PC-3 (cell line): ENCODE results near the gene ZSCAN5A. TPM values are rescaled to one million over a fixed set of nuclear protein-coding genes. Genes with fewer than 3 reads are reported as not detected.

ENCODE experiments used
- ATAC-seq: fragments of 200-7000 bp; cut with Tn5 transposase; 2 replicates; pipeline ENCODE4 v1.9.1; 2020; ENCODE audit warnings: mild to moderate bottlenecking, moderate library complexity
- BruUV-seq: library from RNA; stranded (reverse); fragments of 400-500 nt; replicated peaks from 2 replicates; lab custom pipeline; 2021; lab: Mats Ljungman, UMichigan
- CTCF ChIA-PET: fragments of 300-600 bp; sonication (Branson Sonifier 250); formaldehyde crosslinking; loops from one replicate; lab custom pipeline; 2022; ENCODE audit warnings: antibody characterized with exemption; lab: Charles Lee
- POLR2A ChIA-PET: fragments of 300-600 bp; sonication (Branson Sonifier 250); formaldehyde crosslinking; loops from one replicate; lab custom pipeline; 2022; ENCODE audit warnings: antibody characterized with exemption; ENCODE audit not compliant: unreplicated experiment; lab: Charles Lee
- DNase-seq: peaks from one replicate; pipeline ENCODE4 v3.0.0-alpha.2; 2015
- H2AFZ ChIP-seq: fragments of 300-600 bp; sonication (generic); 2 replicates; pipeline ENCODE4 v1.6.0; 2016; ENCODE audit warnings: antibody characterized with exemption, low read length
- H3F3A ChIP-seq: fragments of 300-600 bp; sonication (generic); one replicate; pipeline ENCODE4 v1.6.0; 2017; ENCODE audit warnings: antibody characterized with exemption, low read length, control low read depth, mild to moderate bottlenecking; ENCODE audit not compliant: unreplicated experiment
- H3K27ac ChIP-seq: fragments of 300-600 bp; sonication (generic); 2 replicates; pipeline ENCODE4 v1.5.1; 2016; ENCODE audit warnings: mild to moderate bottlenecking, low read length
- H3K27me3 ChIP-seq: fragments of 300-600 bp; sonication (generic); 2 replicates; pipeline ENCODE4 v1.6.1; 2016; ENCODE audit warnings: low read length, mixed read lengths
- H3K36me3 ChIP-seq: fragments of 300-600 bp; sonication (generic); 2 replicates; pipeline ENCODE4 v1.6.1; 2016; ENCODE audit warnings: low read depth, mixed run types, low read length, mixed read lengths
- H3K4me1 ChIP-seq: fragments of 300-600 bp; sonication (generic); 2 replicates; pipeline ENCODE4 v1.5.1; 2016; ENCODE audit warnings: low read length; ENCODE audit not compliant: insufficient read depth
- H3K4me2 ChIP-seq: fragments of 300-600 bp; sonication (generic); 2 replicates; pipeline ENCODE4 v1.6.0; 2016; ENCODE audit warnings: low read length
- H3K4me3 ChIP-seq: fragments of 300-600 bp; sonication (generic); 2 replicates; pipeline ENCODE4 v1.5.1; 2016; ENCODE audit warnings: mild to moderate bottlenecking, low read length, mixed read lengths
- H3K79me2 ChIP-seq: fragments of 300-600 bp; sonication (generic); 2 replicates; pipeline ENCODE4 v1.6.1; 2017; ENCODE audit warnings: low read length, mixed read lengths
- H3K9ac ChIP-seq: fragments of 300-600 bp; sonication (generic); 2 replicates; pipeline ENCODE4 v1.6.0; 2016; ENCODE audit warnings: mild to moderate bottlenecking, low read length
- H3K9me2 ChIP-seq: fragments of 300-600 bp; sonication (generic); replicated peaks from 2 replicates; pipeline ENCODE4 v1.6.1; 2016; ENCODE audit warnings: mixed run types, low read length, mixed read lengths
- H3K9me3 ChIP-seq: fragments of 300-600 bp; sonication (generic); 2 replicates; pipeline ENCODE4 v1.6.1; 2016; ENCODE audit warnings: low read length, mixed read lengths
- H4K20me1 ChIP-seq: fragments of 300-600 bp; sonication (generic); 2 replicates; pipeline ENCODE4 v1.6.1; 2016; ENCODE audit warnings: low read length, mixed read lengths
- CTCF ChIP-seq: fragments of 300-600 bp; sonication (generic); conservative IDR thresholded peaks from 2 replicates; pipeline ENCODE4 v1.5.1; 2017; ENCODE audit warnings: antibody characterized with exemption, low read depth, mild to moderate bottlenecking, low read length
- EZH2 ChIP-seq: fragments of 300-600 bp; sonication (generic); IDR thresholded peaks from one replicate; pipeline ENCODE4 v1.6.1; 2017; ENCODE audit warnings: antibody characterized with exemption, mild to moderate bottlenecking, low read length; ENCODE audit not compliant: unreplicated experiment
- EZH2phosphoT487 ChIP-seq: fragments of 300-600 bp; sonication (generic); IDR thresholded peaks from 2 replicates; pipeline ENCODE4 v1.6.1; 2018; ENCODE audit warnings: mild to moderate bottlenecking, antibody characterized with exemption, low read length, borderline replicate concordance
- intact Hi-C: fragments of 100-400 bp; cut with micrococcal nuclease; formaldehyde crosslinking; loops from 2 replicates; pipeline ENCODE4 v1.9.0; 2023
- total RNA-seq: library from RNA; depleted of rRNA; stranded (reverse); fragments of >200 nt; gene quantifications from 2 replicates; pipeline ENCODE4 v1.2.3, GENCODE V29; 2014

Gene ZSCAN5A
- total RNA-seq, 1 experiment from 2014 or later: 23.7 TPM

- H2AFZ ChIP-seq: no peak overlapping the region
- TF ChIP-seq CTCF (no peak), EZH2phosphoT487 (no peak), EZH2 (no peak)
- CTCF ChIA-PET: interaction anchor here (0.7 kb wide), 1 partner anchor 37 kb away, joined by 3 read pairs; no protein-coding TSS in a partner anchor
- no peak overlapping the region for H3K4me3 ChIP-seq
- no peaks in the 10 kb centered on the region for H3K9me2 ChIP-seq
- 0 out of 2 replicates have a peak, but pooled peaks cover 6% of the 10 kb centered on the region for H3K36me3 ChIP-seq
- intact Hi-C loops: no loop called here
- DNase-seq (no peak), ATAC-seq (no peak)
- POLR2A ChIA-PET: no interaction called here
- no peaks in the 10 kb centered on the region for H3K79me2 ChIP-seq
- no peak overlapping the region for H3K27ac ChIP-seq
- H3F3A ChIP-seq: no peaks in the 10 kb centered on the region
- H3K27me3 ChIP-seq: no peaks in the 10 kb centered on the region
- BruUV-seq: no TSS peak
- H4K20me1 ChIP-seq: no peaks in the 10 kb centered on the region
- H3K4me2 ChIP-seq: no peak overlapping the region
- no peaks in the 10 kb centered on the region for H3K9me3 ChIP-seq
- H3K4me1 ChIP-seq: peaks cover 9% of the 10 kb centered on the region
- H3K9ac ChIP-seq: no peak overlapping the region
Observed at GRCh38 chr19:56295531-56296455, 18.8 kb downstream of the ZSCAN5A start.

DNA sequence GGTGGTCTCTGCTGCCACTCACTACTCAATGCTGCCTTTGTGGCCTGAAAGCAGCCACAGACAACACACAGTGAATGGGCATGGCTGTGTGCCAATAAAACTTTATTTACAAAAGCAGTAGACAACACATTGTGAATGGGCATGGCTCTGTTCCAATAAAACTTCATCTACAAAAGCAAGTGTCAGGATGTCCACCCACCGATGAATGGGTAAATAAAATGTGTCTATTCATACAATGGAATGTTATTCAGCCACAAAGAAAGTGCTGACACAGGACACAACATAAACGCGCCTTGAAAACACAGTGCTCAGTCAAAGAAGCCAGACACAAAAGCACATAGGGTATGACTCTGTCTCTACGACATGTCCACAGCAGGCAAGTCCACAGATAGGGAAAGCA, 20.1 kb downstream of the ZSCAN5A start:
- CTCF ChIA-PET: no interaction called here
- H3K79me2 ChIP-seq: no peaks in the 10 kb centered on the region
- DNase-seq (peak; percentile 80), ATAC-seq (peak; percentile 77)
- no peaks in the 10 kb centered on the region for H3F3A ChIP-seq
- POLR2A ChIA-PET: no interaction called here
- H3K4me3 ChIP-seq: no peak overlapping the region
- H3K36me3 ChIP-seq: 0 out of 2 replicates have a peak, but pooled peaks cover 6% of the 10 kb centered on the region
- TF ChIP-seq EZH2phosphoT487: no peak
- no peak for TF ChIP-seq CTCF
- TF ChIP-seq EZH2: no peak
- no TSS peak for BruUV-seq
- no peak overlapping the region for H3K27ac ChIP-seq
- no peaks in the 10 kb centered on the region for H3K9me3 ChIP-seq
- no peaks in the 10 kb centered on the region for H3K27me3 ChIP-seq
- H3K4me1 ChIP-seq: peaks cover 9% of the 10 kb centered on the region
- no peaks in the 10 kb centered on the region for H4K20me1 ChIP-seq
- H3K4me2 ChIP-seq: no peak overlapping the region
- no peak overlapping the region for H3K9ac ChIP-seq
- intact Hi-C loops: no loop called here
- no peaks in the 10 kb centered on the region for H3K9me2 ChIP-seq
- no peak overlapping the region for H2AFZ ChIP-seq

DNA sequence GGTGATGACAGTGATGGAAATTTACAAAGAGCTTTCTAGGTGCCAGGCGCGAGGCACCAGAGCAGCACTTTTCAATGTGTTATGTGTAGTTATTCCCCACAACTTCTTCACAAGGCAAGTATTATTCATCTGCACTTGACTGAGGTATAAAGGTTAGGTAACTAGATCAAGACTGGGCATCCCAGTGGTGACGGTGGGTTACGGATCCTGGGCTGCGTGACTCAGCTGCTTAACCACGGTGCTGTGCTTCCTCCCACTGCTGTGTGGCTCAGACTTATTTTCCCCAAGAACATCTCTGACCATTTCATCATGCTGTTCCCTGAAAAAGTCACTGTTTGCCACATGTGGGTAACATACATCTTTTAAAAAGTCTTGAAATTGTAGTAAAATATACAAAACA, 22.8 kb downstream of the ZSCAN5A start:
- CTCF ChIA-PET: no interaction called here
- H3F3A ChIP-seq: no peaks in the 10 kb centered on the region
- H3K4me3 ChIP-seq: no peak overlapping the region
- intact Hi-C loops: no loop called here
- ATAC-seq: no peak
- no peak for DNase-seq
- no peaks in the 10 kb centered on the region for H3K27me3 ChIP-seq
- no peak overlapping the region for H3K9ac ChIP-seq
- H2AFZ ChIP-seq: no peak overlapping the region
- H3K79me2 ChIP-seq: no peaks in the 10 kb centered on the region
- peaks cover 9% of the 10 kb centered on the region for H3K4me1 ChIP-seq
- H3K36me3 ChIP-seq: 0 out of 2 replicates have a peak, but pooled peaks cover 6% of the 10 kb centered on the region
- no peak overlapping the region for H3K27ac ChIP-seq
- POLR2A ChIA-PET: no interaction called here
- TF ChIP-seq EZH2 (no peak), EZH2phosphoT487 (no peak), CTCF (no peak)
- H3K9me3 ChIP-seq: no peaks in the 10 kb centered on the region
- H3K4me2 ChIP-seq: no peak overlapping the region
- BruUV-seq: no TSS peak
- H4K20me1 ChIP-seq: no peaks in the 10 kb centered on the region
- no peaks in the 10 kb centered on the region for H3K9me2 ChIP-seq
